Liver (tissue), 3 donors: Measurements from ENCODE around the gene CDA.

ENCODE experiments used
- CTCF ChIP-seq: fragments of 150-350 bp; IDR thresholded peaks from 2 replicates; pipeline ENCODE4 v1.5.1; 2017; ENCODE audit warnings: improper control_type of control experiment, low read depth, low read length; ENCODE audit not compliant: missing input control
- MAX ChIP-seq: IDR thresholded peaks from 2 replicates; pipeline ENCODE4 v1.6.1; 2016; ENCODE audit warnings: antibody characterized with exemption
- SP1 ChIP-seq: IDR thresholded peaks from 2 replicates; pipeline ENCODE4 v1.6.1; 2018; ENCODE audit warnings: antibody characterized with exemption, mild to moderate bottlenecking
- TAF1 ChIP-seq: conservative IDR thresholded peaks from 2 replicates; pipeline ENCODE4 v1.6.1; 2016; ENCODE audit warnings: antibody characterized with exemption, mild to moderate bottlenecking
- YY1 ChIP-seq: IDR thresholded peaks from 2 replicates; pipeline ENCODE4 v1.6.1; 2016; ENCODE audit warnings: antibody characterized with exemption, mild to moderate bottlenecking
- TF ChIP-seq, protein P1 (sequence below): IDR thresholded peaks from 2 replicates; pipeline ENCODE4 v1.6.1; 2016; ENCODE audit warnings: antibody characterized with exemption, mild to moderate bottlenecking
- donor health status: healthy.
- donor health status: healthy.

GRCh38 chr1:20663969-20664715 lies 75.2 kb downstream of the CDA start:
- TF ChIP-seq CTCF, result no peak
- TF ChIP-seq TAF1, result no peak
- no peak for TF ChIP-seq YY1
- TF ChIP-seq MAX, result no peak
- TF ChIP-seq, protein P1, sequence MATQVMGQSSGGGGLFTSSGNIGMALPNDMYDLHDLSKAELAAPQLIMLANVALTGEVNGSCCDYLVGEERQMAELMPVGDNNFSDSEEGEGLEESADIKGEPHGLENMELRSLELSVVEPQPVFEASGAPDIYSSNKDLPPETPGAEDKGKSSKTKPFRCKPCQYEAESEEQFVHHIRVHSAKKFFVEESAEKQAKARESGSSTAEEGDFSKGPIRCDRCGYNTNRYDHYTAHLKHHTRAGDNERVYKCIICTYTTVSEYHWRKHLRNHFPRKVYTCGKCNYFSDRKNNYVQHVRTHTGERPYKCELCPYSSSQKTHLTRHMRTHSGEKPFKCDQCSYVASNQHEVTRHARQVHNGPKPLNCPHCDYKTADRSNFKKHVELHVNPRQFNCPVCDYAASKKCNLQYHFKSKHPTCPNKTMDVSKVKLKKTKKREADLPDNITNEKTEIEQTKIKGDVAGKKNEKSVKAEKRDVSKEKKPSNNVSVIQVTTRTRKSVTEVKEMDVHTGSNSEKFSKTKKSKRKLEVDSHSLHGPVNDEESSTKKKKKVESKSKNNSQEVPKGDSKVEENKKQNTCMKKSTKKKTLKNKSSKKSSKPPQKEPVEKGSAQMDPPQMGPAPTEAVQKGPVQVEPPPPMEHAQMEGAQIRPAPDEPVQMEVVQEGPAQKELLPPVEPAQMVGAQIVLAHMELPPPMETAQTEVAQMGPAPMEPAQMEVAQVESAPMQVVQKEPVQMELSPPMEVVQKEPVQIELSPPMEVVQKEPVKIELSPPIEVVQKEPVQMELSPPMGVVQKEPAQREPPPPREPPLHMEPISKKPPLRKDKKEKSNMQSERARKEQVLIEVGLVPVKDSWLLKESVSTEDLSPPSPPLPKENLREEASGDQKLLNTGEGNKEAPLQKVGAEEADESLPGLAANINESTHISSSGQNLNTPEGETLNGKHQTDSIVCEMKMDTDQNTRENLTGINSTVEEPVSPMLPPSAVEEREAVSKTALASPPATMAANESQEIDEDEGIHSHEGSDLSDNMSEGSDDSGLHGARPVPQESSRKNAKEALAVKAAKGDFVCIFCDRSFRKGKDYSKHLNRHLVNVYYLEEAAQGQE, result no peak
- no peak for TF ChIP-seq SP1
